Measurements from ENCODE around the gene MELTF.

Gene MELTF

DNA sequence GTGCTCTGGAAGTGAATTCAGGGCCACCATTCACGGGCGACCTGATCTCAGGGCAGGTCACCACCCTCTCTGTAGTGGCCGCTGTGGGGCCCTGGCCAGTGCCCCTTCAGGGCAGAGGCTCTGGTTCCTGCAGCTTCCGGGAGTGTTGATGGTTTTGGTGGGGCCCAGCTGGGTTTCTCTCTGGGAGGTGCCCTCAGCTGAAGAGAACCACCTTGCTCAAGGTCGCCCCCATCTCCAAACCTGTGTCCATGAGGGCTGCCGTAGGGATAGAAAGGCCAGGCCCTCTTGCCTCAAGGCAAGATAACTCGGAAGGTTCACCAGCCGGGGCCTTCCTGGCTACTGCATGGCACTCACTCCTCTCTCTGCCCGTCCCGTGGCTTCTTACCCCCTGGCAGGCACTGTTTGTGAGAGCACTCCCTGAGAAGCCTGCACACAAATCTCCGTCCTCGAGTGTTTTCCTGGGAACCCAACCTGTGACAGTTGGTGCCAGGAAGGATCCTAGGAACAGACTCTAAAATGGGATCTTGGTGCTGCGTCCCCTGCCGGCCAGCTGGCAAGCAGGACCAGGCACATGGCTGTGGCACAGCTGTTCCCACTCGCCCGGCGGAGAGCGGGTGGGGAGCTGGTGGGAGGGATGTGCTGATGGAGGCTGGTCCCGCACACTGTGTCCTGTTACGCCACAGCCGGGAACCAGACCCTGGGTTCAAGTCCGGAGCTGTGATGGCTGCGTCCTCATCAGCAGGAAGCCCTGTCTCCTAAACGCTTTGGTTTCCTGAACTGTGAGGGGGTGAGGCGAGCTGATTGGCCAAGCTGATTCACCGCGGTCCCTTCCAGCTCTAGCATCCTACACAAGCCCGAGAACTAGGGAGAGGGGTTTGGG lies 37.8 kb downstream of the MELTF start:
- no peak for DNase-seq

- DNase-seq = no peak
Observed at GRCh38 chr3:196990601-196991007, 39.0 kb downstream of the MELTF start.

GRCh38 chr3:196989721-196990262 lies 39.8 kb downstream of the MELTF start:
- no peak for DNase-seq

- DNase-seq = no peak
Observed at GRCh38 chr3:196988241-196989029, 41.2 kb downstream of the MELTF start.

DNA sequence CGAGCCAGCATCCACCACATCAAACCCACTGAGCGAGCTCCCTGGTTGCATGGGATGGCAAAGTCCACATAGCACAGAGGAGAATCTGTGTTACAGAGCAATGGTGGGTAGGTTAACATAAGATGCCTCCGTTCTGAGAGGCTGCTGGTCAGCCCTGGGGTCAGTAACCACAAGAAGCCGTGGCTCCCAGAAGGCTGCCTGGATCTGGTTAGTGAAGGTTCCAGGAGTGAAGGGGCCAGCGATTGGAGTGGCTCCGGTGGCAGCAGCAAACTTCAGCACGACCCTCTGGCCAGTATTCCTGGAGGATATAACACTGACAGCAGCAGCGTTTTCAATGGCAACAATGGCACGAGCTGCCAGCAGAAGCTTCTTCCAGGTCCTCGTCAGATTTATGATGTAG lies 42.6 kb downstream of the MELTF start:
- DNase-seq = no peak

DNA sequence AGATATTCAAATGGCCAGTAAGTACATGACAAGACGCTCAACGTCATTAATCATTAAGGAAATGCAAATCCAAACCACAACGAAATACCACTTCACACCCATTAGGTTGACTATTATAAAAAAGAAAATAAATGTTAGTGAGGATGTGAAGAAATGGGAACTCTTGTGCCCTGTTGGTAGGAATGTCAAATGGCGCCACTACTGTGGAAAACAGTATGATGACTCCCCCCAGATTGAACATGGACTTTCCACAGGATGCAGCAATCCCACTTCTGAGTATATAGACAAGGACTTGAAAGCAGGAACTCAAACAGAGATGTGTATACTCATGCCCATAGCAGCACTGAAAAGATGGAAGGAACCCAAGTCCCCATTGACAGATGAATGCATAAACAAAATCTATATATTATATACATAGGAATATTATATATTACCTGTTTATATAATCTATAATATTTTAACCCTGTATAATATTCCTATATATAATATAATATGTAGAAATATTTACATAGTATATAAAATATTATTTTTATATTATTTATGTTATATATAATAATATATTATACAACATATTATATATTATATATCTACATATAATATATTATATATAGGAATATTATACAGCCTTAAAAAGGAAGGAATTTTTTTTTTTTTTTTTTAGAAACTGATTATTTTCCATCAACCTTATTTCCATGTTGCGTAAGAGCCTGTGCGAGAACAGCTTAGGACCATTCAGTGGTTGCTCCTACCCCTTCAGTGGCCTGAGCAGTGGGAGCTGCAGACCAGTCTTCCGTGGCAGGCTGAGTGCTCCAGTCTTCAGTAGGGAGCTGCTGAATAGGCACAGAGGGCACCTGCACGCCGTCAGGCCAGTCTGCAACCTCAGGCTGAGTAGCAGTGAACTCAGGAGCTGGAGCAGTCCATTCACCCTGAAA lies 43.4 kb downstream of the MELTF start:
- no peak for DNase-seq

- DNase-seq = no peak
Observed at GRCh38 chr3:196985298-196985697, 44.3 kb downstream of the MELTF start.

GRCh38 chr3:196983186-196983585 lies 46.4 kb downstream of the MELTF start:
- DNase-seq = no peak

- DNase-seq = no peak
Observed at GRCh38 chr3:196981657-196982056, 48.0 kb downstream of the MELTF start.

- no peak for DNase-seq
Observed at GRCh38 chr3:196979545-196979944, 50.1 kb downstream of the MELTF start.

DNA sequence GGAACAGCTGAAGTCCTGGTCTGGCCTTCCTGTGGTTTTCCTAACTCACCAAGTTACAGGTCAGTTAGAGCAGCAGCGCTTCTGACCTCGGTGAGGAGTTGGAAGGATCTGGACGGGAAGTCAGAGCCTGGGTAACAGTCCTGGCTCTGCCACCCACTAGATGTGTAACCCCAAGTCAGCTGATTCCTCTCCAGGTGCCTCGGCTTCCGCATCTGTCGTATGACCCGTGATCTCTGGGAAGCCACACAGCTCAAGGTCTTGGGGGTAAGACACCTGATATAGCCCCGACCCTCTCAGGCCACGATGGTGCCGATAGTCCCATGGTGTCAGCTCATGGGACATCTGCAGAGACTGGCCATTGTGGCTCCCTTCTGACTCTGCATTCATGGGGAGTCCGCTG lies 52.7 kb downstream of the MELTF start:
- no peak for DNase-seq

DNA sequence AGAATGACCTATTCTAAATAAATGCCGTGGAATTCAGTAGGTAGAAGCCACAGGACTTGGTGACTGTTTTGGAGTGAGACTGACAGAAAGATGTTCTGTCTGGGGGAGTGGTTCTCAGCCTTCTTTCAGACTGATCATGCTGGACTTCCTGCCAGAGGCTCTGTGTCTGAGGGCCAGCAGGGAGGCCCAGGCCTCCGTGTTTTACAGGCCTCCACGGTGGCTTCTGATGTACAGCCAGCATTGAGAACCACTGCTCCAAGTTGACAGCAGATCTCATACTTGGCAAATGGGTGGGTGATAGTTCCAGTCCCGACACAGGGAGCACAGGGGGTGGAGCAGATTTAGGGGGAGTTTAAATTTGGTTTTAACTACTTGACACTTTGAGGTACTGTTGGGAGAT lies 54.3 kb downstream of the MELTF start:
- no peak for DNase-seq

- no peak for DNase-seq
Observed at GRCh38 chr3:196974661-196975060, 55.0 kb downstream of the MELTF start.

DNA sequence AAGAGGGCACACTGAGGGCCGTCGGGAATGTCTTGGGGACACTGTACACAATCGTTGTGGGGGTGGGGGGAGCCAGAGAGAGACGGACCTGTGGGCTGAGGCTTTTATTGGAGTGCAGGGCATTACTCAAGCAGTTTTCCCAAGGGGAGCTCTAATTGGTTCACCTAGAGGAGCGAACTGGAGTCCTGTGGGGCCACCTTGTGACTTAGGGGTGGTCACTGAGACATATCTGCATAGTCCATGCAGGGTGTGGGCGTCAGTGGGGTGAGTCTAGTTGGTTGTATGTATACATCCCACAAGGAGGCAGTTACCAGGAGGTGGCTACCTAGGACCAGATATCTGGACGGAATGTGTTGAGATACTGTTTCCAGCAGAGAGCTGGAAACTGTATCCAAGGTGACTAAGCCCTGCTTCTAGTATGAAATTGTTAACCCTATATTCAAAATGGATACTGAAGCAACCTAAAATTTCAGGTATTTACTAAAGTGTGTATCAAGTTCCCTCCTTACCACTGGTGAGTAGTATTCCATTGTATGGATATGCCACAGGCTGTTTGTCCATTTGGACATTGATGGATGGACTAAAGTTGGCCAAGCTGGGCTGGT lies 58.4 kb downstream of the MELTF start:
- DNase-seq = no peak

DNA sequence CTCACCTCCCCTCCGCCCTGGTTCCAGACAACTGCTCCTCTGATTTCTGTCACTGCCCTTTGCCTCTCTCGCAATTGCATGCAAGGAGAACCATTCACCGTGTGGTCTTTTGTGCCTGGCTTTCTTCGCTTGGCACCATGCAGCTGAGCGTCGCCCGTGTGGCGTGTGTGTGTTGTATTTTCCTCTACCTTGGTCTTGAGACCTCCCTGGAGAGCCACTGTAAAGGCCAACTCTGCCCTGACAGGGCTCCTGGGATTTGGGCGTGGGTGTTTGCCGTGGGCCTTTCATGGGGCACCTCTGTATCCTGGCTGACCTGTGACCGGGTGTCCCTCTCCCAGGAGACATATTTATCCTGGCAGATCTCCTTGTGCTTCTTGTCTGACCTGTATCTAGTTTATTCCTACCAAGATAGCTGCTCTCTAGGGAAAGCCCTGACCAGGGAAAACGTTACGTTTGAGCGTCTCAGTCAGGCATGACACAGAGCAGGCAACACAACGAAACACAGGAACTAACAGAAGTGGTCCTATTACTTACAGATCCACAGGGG lies 59.0 kb downstream of the MELTF start:
- no peak for DNase-seq

- DNase-seq = peak; percentile 53
Observed at GRCh38 chr3:196969660-196970546, 59.7 kb downstream of the MELTF start.

DNA sequence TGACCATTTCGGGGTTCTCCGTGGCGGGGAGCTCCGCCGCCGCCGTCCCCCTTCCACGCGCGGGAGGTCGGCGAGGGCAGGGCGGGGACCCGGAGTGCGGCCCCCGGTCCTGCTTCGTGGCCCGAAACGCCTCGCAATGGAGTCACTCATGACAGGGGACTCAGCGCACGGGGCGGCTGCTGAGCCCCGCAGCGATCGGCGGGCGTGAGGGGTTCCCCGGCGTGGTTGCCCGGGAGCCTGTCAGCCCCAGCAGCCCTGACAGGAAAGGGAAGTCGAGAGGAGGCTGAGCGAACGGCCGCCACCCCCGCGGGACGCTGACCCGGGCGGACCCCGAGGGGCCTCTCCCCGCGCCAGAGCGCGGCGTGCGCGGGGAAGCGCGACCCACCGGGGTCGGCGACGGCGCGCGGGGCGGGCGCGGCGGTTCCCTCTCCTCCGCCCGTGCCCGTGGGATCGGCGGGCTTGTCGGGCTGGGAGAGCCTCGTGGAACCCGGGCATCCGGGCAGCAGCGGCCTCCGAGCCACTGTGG lies 60.4 kb downstream of the MELTF start:
- peak; percentile 30 for DNase-seq

- peak; percentile 20 for DNase-seq
Observed at GRCh38 chr3:196968233-196969133, 61.1 kb downstream of the MELTF start, which contains the start of gene PIGZ. PIGZ (minus strand) TSS chr3:196968833; CDS start chr3:196952031, 16,802 bp downstream.
